KG1 (cell line): ENCODE data around the gene SPRYD4.

Experiments used
- DNase-seq: peaks from one replicate; lab custom pipeline; 2025; lab: John Stamatoyannopoulos, UW

Gene SPRYD4

DNA sequence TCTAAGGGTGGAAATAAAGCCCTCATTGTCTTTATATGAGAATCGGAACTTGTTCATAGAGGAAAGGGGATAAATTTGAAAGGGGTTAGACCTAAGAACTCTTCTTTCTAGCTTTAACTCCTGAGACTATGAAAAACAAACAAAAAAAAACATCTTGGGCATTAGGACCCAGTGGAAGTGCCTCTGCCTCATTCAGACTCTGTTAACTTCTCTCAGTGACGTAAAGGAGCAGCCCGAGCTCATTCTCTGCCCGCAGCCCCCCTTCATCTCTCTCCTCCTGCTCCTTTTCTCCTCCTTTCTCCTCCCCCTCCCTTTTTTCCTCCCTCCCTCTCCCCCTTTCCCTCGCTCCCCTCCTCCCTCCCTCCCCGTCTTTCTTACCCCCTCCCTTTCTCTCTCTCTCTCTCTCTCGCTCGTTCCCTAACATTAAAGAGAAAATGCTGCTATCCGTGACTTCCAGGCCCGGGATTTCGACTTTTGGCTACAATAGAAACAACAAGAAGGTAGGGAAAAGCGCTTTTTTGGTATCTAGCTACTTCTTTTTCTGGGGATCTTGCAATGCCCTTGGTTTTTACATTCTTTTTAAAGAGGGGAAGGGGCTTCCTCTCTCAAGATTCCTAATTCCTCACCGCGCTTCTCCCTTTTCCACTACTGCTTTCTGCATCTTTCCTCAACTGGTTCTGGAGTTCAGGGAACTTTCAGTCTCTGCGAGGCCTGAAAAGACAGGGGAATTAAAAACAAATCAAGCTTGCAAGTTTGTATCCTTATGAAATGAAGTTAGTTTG is 53.4 kb downstream of the SPRYD4 start, which contains the start of gene RBMS2:
TSS of gene RBMS2 (plus strand) at position 231 of the 782 bp plus-strand sequence. CDS start at position 435, 204 bp downstream.
- DNase-seq, result no peak

DNA sequence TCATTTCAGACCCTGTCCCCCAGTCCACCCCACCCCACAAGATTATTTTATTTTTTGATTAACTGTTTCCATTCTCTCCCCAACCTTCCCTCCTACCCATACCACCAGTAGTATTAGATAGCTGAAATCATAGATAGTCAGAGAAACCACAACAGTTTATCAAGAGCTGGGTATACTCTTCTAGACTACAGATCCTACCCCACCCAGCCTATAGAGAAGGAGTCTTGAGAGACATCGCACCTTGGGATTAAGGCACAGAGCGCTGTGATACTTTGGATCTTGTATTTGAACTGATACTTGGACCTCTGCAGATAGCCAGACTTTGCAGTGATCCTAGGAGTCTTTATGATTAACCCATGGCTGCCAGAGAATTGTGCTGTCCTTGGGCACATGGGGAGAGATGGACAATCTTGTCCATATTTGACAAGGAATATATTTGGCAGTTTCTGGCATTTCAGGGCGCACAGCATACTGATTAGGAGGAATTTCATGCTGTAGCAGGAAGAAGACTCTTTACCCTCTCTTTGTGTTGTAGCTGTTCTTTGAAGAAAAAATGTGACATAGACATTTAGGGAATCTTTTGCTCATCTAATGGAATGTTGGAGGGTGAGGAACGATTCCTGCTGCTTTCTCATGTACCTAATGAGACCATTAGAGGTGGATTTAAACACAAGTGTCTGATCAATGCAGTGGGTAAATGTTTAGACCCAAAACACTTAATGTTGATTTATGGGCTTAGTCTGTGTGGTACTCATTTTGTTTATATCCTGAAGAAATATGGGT is 54.2 kb downstream of the SPRYD4 start:
- DNase-seq, result no peak

DNA sequence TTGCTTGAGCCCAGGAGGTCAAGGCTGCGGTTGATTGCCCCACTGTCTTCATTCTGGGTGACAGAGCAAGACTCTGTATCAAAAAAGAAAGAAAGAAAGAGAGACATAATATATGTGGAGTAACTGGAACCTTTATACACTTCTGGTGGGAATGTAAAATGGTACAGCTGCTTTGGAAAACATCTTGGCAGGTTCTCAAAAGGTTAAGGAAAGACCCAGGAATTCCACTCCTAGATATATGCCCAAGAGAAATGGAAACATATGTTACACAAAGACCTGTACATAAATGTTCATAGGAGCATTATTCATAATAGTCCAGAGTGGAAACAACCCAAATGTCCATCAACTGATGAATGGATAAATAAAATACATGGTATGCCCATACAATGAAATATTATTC is 60.5 kb downstream of the SPRYD4 start:
- DNase-seq, result no peak
